GM21717 (cell line): ENCODE results near the gene KATNBL1.
"Not testable (repeated sequence)": the region's sequence is repeated elsewhere in the genome, so short reads cannot be mapped to it uniquely, and the experiment has no call there.

Experiments used
- ATAC-seq: cut with Tn5 transposase; IDR thresholded peaks from one replicate; pipeline ENCODE4 v1.9.1; 2021; ENCODE audit warnings: mild to moderate bottlenecking, moderate library complexity; ENCODE audit not compliant: unreplicated experiment

KATNBL1 gene

DNA sequence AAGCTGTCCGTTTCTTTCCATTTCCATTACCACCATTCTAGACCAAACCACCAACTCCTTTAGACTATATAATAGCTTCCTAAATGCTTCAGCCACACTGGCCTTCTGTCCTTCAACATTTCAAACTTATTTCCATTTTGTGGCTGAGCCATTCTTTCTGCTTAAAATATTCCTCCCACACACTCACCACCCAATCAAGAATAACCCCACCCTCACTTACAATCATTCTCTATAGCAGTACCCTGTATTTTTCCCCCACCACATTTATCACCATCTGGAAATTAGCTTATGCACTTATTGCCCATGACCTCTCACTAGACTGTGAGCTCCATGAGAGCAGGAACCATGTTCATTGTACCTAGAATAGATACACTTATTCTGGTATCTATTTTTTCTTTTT lies 6.6 kb downstream of the KATNBL1 start:
- ATAC-seq, result no peak

DNA sequence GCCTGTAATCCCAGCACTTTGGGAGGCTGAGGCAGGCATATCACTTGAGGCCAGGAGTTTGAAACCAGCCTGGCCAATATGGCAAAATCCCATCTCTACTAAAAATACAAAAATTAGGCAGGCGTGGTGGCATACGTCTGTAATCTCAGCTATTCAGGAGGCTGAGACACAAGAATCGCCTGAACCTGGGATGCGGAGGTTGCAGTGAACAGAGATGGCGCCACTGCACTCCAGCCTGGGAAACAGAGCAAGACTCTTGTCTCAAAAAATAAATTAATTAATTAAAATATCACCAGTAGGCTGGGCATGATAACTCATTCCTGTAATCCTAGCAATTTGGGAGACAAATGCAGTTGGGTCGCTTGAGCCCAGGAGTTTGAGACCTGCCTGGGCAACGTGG lies 16.6 kb downstream of the KATNBL1 start:
- not testable (repeated sequence) for ATAC-seq

DNA sequence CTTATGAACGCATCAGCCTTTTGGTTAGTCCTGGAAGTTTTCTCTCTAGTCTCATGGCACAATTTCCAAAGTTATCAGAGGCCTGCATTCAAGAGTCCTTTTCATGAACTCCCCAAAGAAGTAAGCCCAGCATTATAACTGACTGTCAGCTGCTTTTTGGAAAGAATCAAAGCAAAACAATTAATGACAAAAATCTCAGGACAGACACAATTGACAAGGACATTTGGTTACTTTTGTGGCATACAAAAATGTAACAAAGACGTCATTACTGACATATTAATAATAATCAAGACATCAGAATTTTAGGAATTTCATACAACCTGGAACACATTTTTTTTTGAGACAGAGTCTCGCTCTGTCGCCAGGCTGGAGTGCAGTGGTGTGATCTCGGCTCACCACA lies 21.2 kb downstream of the KATNBL1 start:
- ATAC-seq, result no peak

DNA sequence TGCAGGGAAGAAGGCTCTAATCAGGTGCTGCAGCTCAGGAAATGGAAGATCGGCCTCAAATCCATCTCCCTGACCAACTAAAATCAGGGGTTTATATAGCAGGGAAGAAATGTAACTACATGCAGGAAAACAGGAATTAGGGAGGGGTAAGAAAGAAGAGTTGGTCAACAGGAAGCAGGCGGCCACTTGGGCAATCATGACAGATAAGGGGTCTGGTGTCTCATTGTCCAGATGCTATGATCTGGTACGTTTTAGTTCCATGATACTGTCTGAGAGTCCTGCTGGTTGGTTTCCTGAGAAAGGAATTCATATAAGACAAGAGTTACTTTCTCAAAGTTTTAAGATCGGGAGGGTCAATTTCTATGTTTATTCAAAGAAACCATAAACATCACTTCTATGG lies 24.2 kb downstream of the KATNBL1 start:
- ATAC-seq, result no peak

DNA sequence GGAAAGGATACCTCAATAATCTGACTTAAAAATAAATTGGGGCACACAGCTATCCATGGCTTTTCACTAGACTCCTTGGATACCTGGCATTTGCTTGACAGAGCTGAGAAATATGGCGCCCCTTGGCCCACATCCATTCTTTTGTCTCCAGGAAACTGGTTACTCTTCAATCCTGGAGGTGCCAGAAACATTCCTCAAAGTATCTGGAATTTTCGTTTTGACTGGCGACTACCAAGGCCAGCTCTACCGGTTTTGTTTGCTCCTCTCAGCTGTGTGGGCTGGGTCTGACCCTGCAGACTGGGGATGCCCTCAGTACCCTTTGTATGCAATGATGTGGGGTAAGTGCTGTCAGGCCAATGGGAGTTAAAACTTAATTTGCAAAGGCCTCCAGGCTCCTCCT lies 27.0 kb downstream of the KATNBL1 start:
- no peak for ATAC-seq

DNA sequence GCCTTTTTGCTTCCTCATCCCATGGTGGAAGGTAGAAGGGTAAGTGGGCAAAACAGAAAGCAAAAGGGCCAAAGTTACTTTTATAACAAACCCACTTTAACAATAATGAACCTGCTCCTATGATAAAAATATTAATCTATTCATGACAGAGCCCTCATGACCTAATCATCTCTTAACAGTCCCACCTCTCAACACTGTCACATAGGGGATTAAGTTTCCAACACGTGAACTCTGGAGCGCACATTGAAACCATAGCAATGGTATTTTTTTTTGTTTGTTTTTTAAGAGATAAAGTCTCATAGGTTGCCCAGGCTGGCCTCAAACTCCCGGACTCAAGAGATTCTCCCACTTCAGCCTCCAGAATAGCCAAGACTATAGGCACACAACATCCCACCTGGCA lies 30.7 kb downstream of the KATNBL1 start:
- ATAC-seq, result no peak

DNA sequence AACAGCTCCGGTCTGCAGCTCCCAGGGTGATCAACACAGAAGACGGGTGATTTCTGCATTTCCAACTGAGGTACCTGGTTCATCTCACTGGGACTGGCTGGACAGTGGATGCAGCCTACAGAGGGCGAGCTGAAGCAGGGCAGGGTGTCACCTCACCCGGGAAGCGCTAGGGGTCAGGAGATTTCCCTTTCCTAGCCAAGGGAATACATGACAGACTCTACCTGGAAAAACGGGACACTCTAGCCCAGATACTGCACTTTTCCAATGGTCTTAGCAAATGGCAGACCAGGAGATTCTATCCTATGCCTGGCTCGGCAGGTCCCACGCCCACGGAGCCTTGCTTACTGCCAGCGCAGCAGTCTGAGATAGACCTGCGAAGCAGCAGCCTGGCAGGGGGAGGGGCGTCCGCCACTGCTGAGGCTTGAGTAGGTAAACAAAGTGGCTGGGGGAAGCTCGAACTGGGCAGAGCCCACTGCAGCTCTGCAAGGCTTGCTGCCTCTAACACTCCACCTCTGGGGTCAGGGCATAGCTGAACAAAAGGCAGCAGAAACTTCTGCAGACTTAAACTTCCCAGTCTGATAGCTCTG lies 43.8 kb downstream of the KATNBL1 start:
- not testable (repeated sequence) for ATAC-seq

DNA sequence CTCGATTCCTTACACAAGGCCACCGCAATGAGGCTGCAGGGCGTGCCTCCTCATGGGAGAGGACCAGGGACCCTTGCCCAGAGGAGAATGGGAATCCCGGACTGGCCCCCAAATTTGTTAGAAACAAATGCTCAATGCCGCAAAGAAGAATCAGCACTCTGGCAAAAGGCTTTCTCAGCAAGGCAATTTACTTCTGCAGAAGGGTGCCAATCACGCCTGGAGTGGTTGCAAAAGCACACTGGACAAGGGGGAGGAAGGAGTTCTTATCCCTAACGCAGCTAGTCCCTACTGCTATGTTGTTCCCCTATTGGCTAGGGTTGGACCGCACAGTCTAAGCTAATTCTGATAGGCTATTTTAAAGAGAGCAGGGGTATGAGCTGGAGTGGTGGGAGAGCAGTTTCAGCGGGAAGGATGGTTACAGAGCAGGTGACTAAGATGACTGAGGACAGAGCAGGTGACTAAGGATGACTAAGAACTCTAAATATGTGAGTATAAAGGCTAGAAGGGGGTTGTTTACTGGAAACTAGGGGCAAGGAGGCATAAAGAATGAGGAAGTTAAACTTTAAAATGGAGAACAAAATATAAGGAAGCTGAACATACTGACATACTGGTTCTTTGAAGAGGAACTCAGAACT lies 48.5 kb downstream of the KATNBL1 start:
- ATAC-seq, result no peak

DNA sequence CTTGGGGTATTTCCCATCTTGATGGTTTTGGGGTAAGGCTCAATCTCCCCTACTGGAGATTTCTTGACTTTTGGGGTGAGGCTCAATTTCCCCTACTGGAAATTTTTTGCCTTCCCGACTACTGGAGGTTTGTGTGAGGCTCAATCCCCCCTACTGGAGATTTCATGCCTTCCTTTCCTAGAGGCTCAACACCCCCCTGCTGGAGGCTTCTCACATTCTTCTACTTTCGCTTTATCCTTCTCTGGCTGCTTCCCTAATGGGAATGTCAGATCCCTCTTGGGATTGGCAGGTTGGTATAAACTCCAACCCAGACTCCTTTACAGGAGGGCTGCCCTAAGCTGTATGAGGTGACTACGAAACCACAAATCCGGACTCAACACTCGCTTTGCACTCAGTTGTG lies 49.2 kb downstream of the KATNBL1 start:
- ATAC-seq, result no peak

DNA sequence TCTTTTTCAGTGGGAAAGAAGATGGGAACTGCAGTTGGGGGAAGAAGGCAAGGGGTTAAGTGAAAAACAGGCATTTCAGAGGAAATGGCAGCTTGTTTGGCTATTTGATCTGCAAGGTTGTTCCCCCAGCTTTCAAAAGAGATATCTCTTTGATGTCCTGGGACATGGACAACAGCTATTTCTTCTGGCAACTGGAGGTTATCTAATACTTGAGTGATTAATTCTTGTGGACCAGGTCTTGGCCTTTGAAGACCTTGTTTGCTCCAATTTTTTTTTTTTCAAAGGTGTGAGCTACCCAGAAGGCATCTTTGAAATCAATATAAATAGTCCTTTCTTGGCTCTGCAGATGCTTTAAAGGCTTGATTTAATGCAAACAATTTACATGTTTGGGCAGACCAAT lies 51.5 kb downstream of the KATNBL1 start:
- ATAC-seq, result no peak

DNA sequence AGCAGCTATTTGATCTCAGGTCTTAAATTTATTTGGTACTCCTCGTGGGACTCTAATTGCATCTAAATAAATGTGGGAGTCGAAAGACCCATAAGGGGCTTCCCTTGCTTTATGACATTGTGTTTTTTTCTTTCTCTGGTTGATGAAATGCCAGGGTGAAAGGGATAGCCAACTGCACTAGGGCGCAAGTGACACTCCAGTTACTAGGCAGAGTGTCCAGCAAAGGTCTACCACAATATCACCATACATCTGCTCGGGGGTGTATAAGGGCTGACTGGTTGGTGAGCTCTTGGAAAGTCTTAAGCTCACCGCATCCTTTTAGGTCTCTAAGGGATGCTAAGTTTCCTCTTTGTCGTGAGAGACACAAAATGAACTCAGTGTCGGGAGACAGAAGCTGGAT lies 54.0 kb downstream of the KATNBL1 start:
- no peak for ATAC-seq

DNA sequence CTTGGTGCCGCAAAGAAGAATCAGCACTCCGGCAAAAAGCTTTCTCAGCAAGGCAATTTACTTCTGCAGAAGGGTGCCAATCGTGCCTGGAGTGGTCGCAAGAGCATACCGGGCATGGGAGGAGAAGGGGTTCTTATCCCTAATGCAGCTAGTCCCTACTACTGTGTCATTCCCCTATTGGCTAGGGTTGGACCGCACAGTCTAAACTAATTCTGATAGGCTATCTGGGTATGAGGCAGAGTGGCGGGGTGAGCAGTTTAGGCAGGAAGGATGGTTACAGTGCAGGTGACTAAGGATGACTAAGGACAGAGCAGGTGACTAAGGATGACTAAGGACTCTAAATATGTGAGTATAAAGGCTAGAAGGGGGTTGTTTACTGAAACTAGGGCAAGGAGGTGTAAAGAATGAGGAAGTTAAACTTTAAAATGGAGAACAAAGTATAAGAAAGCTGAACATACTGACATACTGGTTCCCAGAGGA lies 55.1 kb downstream of the KATNBL1 start:
- ATAC-seq, result no peak

DNA sequence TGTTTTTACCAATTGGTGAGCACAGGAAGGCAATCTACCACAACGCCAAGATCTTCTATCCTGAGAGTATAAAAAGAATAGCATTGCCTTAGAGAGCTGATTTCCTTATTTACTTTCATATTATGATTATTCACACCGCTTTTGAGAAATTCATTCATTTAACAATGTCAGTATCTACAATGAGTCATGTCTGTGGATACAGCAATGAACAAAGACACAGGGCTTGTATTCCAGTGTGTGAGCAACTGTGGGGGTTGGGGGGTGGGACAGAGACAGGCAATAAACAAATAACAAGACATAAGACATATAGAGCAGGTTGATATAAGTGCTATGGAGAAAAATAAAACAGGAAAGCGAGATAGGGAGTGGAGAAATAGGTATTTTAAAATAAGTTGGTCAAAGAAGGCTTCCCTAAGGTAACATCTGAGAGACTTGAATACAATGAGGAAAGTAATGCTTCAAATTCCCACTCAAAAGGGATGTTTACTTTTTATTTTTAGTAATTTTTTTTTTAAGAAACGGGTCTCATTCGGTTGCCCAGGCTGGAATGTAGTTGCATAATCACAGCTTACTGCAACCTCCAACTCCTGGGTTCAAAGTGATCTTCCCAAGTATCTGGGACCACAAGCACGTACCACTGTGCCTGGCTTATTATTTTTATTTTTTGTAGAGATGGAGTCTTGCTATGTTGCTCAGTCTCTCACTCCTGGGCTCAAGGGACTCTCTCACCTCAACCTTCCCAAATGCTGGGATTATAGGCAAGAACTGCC lies 62.3 kb downstream of the KATNBL1 start:
- no peak for ATAC-seq

DNA sequence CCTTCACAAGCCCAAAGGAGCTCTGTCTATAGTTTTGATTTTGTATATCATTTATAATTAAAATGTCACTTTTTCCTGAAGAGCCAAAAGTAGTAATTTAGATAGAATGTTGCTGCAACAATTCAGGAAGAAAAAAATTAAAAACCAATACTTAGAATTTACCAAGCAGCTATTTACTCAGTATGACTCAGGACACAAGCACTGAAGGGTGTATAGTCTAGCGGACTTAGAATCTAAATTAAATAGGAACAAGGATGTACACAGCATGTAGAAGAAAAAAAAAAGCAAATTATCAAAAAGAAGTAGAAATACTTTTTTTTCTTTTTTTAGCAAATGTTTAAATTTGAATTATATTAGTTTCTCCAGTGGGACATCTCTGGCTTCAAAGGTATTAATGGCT lies 76.4 kb downstream of the KATNBL1 start:
- ATAC-seq, result no peak

DNA sequence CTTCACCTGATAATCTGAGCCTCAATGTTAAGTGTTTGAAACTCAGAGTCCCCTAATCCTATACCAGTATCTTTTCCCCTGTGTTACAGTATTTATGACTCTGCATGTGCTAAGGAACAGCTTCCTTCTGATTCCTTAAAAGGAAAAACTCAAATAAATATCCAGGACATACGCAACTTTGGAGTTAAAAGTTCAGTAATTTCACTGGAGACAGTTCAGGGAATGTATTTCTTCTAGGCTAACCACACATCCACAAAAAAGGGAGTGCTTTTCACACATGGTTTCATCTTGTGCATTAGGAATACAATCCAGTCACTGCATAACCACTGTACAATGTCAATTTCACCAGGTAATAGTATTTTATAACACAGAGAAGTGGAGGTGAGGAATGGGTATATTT lies 77.0 kb downstream of the KATNBL1 start:
- no peak for ATAC-seq

DNA sequence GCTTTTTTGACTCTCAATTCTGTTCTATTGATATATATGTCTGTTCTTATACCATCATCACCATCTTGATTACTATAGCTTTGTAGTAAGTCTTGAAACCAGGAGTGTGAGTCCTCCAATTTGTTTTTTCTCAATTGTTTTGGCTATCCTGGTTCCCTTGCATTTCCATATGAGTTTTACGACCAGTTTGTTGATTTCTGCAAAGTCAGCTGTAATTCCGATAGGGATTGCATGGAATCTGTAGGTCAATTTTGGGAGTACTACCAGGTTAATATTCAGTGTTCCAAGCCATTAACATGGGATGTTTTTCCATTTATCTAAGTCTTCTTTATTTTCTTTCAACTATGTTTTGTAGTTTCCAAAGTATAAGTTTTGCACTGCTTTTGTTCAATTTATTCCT lies 81.0 kb downstream of the KATNBL1 start:
- ATAC-seq, result no peak

DNA sequence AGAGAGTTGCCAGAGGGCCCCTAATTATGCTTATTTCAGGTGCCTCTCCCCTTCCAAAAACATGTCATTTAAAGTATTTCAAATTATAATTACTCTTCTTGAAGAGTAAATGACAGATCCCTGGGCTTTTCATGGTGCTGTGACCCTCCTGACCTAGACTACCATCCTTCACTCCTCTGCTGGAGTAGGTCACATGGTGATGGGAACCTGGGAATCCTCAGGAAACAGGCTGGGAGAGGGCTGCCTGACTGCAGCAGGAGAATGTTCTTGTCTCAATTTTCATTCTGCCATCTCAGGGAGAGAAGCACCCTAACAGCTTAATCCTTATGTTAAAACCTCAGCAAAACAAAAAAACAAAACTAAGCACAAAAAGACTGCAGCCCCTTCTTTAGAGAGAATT lies 83.4 kb downstream of the KATNBL1 start:
- no peak for ATAC-seq

DNA sequence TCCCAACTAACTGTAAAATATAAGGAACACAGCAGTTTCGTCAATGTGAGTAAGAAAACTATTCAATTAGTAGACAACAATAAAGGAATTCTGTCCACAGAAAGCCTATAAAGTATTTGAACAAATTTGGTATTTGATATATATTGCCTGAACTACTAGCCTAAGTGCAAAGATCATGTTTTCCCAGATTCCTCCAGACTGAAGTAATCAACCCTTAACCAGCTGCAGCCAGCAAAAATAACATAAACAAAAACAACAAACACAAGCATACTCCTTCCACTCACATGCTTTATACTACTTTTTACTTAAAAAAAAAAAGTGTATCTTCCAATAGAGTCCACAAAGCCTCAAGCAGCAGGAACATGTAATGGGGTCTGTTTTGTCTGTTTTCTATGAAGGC lies 84.0 kb downstream of the KATNBL1 start:
- no peak for ATAC-seq

DNA sequence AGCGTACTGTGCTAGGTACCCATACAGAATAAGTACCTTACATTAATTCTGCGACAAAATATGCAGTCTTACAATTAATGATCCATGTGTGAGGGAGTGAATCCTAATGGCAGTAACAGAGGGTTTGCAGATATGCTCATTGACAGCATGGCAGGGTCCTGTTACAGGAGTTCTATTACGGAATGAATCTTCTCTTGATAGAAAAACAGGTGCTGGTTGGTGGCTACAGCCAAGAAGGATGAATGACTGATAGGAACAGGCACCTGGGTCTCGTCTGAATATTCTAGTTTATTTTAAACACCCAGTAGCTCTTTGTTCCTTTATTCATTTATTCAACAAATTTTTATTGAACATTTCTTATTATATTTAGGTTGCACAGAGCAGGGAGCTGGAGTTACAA lies 85.2 kb downstream of the KATNBL1 start:
- ATAC-seq, result no peak

DNA sequence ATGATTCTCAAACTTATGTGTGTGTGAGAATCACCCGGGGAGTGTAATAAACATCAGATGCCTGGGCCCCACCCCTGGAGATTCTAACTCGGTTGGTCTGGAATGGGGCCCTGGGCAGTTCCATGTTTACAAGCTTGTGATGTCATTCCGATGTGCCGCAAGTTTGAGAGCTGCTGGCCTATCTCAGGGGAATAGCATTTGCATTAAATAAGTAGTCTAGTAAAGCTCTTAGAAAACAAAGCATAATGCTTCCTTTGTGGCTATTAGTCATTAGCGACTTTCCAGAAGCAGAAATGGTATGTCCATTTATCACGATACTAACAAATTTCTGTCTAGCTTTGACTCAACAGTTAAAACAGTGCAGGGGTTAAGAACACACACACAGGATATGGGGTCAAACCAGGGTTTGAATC lies 87.1 kb downstream of the KATNBL1 start:
- no peak for ATAC-seq

DNA sequence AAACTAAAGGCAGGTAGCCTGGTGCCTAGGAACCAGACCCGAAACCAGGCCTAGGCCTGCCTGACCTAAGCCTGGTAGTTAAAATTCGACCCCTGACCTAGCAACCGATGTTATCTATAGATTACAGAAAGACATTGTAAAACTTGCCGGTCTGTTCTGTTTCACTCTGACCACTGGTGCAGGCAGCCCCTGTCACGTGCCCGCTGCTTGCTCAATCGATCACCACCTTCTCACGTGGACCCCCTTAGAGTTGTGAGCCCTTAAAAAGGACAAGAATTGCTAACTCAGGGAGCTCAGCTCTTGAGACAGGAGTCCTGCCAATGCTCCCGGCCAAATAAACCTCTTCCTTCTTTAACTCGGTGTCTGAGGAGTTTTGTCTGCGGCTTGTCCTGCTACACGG lies 88.1 kb downstream of the KATNBL1 start:
- ATAC-seq, result not testable (repeated sequence)

DNA sequence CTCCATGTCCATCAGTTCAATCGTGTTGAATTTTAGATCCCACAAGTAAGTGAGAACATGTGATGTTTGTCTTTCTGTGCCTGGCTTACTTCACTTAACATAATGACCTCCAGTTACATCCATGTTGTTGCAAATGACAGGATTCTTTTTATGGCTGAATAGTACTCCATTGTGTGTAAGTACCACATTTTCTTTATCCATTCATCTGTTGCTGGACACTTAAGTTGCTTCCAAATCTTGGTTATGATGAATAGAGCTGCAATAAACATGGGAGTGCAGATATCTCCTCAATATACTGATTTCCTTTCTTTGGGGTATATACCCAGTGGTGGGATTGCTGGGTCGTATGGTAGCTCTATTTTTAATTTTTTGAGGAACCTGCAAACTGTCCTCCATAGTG lies 89.5 kb downstream of the KATNBL1 start:
- not testable (repeated sequence) for ATAC-seq
